Peyer's patch (tissue), 4 donors: ENCODE measurements around the gene ANO2. TPM values are rescaled to one million over a fixed set of nuclear protein-coding genes. Genes with fewer than 3 reads are reported as not detected.
A peak's percentile ranks its signal among the peaks of the same experiment; 100 is the strongest.

Source experiments
- DNase-seq, 3 donors: peaks; one replicate each; pipeline ENCODE4 v3.0.0-alpha.2; 2017 to 2019
- H3K27ac ChIP-seq, 4 donors: fragments of 200-600 bp; sonication (generic); one replicate each; pipeline ENCODE4 v1.5.1; 2016 to 2019
- H3K27me3 ChIP-seq, 2 donors: fragments of 200-600 bp; sonication (generic); one replicate each; pipeline ENCODE4 v1.5.1; 2019
- H3K36me3 ChIP-seq, 3 donors: fragments of 200-600 bp; sonication (generic); one replicate each; pipeline ENCODE4 v1.5.1; 2016 to 2019
- H3K4me1 ChIP-seq, 4 donors: fragments of 200-600 bp; sonication (generic); one replicate each; pipeline ENCODE4 v1.5.1; 2016 to 2019
- H3K4me3 ChIP-seq, 4 donors: fragments of 200-600 bp; sonication (generic); 1 replicate in 3 of 4; 2 replicates in 1 of 4; pipeline ENCODE4 v1.5.1; 2016 to 2019; ENCODE audit warnings: mild to moderate bottlenecking in 1 of 4
- H3K9me3 ChIP-seq, 4 donors: fragments of 200-600 bp; sonication (generic); one replicate each; pipeline ENCODE4 v1.5.1; 2016 to 2019; ENCODE audit warnings: mild to moderate bottlenecking in 1 of 4
- CTCF ChIP-seq, 6 experiments: fragments of 450-650 bp in 4 of 6; fragments of 200-600 bp in 2 of 6; sonication (generic) in 1 of 6; IDR thresholded peaks; one replicate each; pipeline ENCODE4 v1.5.1; 2017 to 2019; ENCODE audit warnings: antibody characterized with exemption in 6 of 6, mild to moderate bottlenecking in 3 of 6, moderate library complexity in 1 of 6
- POLR2A ChIP-seq, 2 donors: fragments of 450-650 bp; IDR thresholded peaks; one replicate each; pipeline ENCODE4 v1.5.1; 2017; ENCODE audit warnings: antibody characterized with exemption in 2 of 2, mild to moderate bottlenecking in 2 of 2, moderate library complexity in 2 of 2
- total RNA-seq, 4 donors: library from RNA; depleted of rRNA; stranded (reverse); fragments of >200 nt; gene quantifications; one replicate each; pipeline ENCODE4 v1.1.0, GENCODE V29; 2016

Gene ANO2
- total RNA-seq, 4 donors from 2014 or later, result 0.53 to 23.9 (median 5.8) TPM

- no peaks in the 10 kb centered on the region for H3K36me3 ChIP-seq
- H3K27ac ChIP-seq, result no peak overlapping the region
- no peaks in the 10 kb centered on the region for H3K4me1 ChIP-seq
- TF ChIP-seq POLR2A (IDR thresholded peaks at IDR 0.05) (no peak), CTCF (IDR thresholded peaks at IDR 0.05) (no peak)
- no peak overlapping the region for H3K4me3 ChIP-seq
- no peaks in the 10 kb centered on the region for H3K27me3 ChIP-seq
- DNase-seq, result no peak
- H3K9me3 ChIP-seq, result no peaks in the 10 kb centered on the region
Observed at GRCh38 chr12:5723711-5724252, 221.3 kb downstream of the ANO2 start.

GRCh38 chr12:5723071-5723470, 222.0 kb downstream of the ANO2 start:
- no peak for DNase-seq
- no peak overlapping the region for H3K4me3 ChIP-seq
- no peaks in the 10 kb centered on the region for H3K4me1 ChIP-seq
- no peak overlapping the region for H3K27ac ChIP-seq
- no peaks in the 10 kb centered on the region for H3K9me3 ChIP-seq
- no peaks in the 10 kb centered on the region for H3K36me3 ChIP-seq
- no peaks in the 10 kb centered on the region for H3K27me3 ChIP-seq
- TF ChIP-seq CTCF (IDR thresholded peaks at IDR 0.05) (no peak), POLR2A (IDR thresholded peaks at IDR 0.05) (no peak)

GRCh38 chr12:5720381-5721005, 224.6 kb downstream of the ANO2 start:
- no peak for DNase-seq
- Histone ChIP-seq H3K9me3 (no peaks in the 10 kb centered on the region), H3K27me3 (no peaks in the 10 kb centered on the region), H3K36me3 (no peaks in the 10 kb centered on the region), H3K27ac (no peak overlapping the region), H3K4me1 (peaks cover 0 to 21% (median 0%) of the 10 kb centered on the region in 4 donors), H3K4me3 (no peak overlapping the region)
- TF ChIP-seq POLR2A (IDR thresholded peaks at IDR 0.05) (no peak), CTCF (IDR thresholded peaks at IDR 0.05) (no peak)

- no peaks in the 10 kb centered on the region for H3K9me3 ChIP-seq
- H3K4me3 ChIP-seq, result no peak overlapping the region
- no peak overlapping the region for H3K27ac ChIP-seq
- peak in 1 of 3 donors; percentile 49 for DNase-seq
- peaks cover 0 to 34% (median 4%) of the 10 kb centered on the region in 4 donors for H3K4me1 ChIP-seq
- no peaks in the 10 kb centered on the region for H3K36me3 ChIP-seq
- H3K27me3 ChIP-seq, result no peaks in the 10 kb centered on the region
- no peak for TF ChIP-seq POLR2A (IDR thresholded peaks at IDR 0.05)
- no peak for TF ChIP-seq CTCF (IDR thresholded peaks at IDR 0.05)
Observed at GRCh38 chr12:5718680-5719079, 226.4 kb downstream of the ANO2 start.

GRCh38 chr12:5718073-5718472, 227.0 kb downstream of the ANO2 start:
- Histone ChIP-seq H3K36me3 (no peaks in the 10 kb centered on the region), H3K27ac (no peak overlapping the region), H3K4me3 (no peak overlapping the region), H3K9me3 (no peaks in the 10 kb centered on the region), H3K27me3 (no peaks in the 10 kb centered on the region), H3K4me1 (peaks cover 0 to 34% (median 4%) of the 10 kb centered on the region in 4 donors)
- TF ChIP-seq CTCF (IDR thresholded peaks at IDR 0.05) (no peak), POLR2A (IDR thresholded peaks at IDR 0.05) (no peak)
- no peak for DNase-seq
